Activated naive CD4-positive, alpha-beta T cell treated with anti-CD3 and anti-CD28 coated beads, Interleukin-2, amount 10 ng/mL, durations not matched to agents 5 hours and 36 hours (primary cell): ENCODE measurements around the gene XYLT2. TPM values are rescaled to one million over a fixed set of nuclear protein-coding genes. Genes with fewer than 3 reads are reported as not detected.

ENCODE experiments used
- total RNA-seq, 2 experiments: library from RNA; stranded (reverse); gene quantifications; one replicate each; pipeline ENCODE4 v1.2.3, GENCODE V29; 2021

The XYLT2 gene
- 10 to 100 TPM; 22.6 to 23.3 TPM for total RNA-seq

GRCh38 chr17:50345432-50346312 is at the start of gene XYLT2:
TSS of gene XYLT2 (plus strand) at chr17:50346126. CDS start at chr17:50346141, 15 bp downstream.

GRCh38 chr17:50372758-50373556 is 27.0 kb downstream of the XYLT2 start, which contains the start of the genes EME1 and MRPL27:
TSS of gene EME1 (plus strand) at chr17:50373229. CDS start at chr17:50375209, 1,980 bp downstream.
TSS of gene MRPL27 (minus strand) at chr17:50373184. CDS start at chr17:50373170, 14 bp downstream.

GRCh38 chr17:50397111-50397918 is 51.4 kb downstream of the XYLT2 start, which contains the start of gene LRRC59:
TSS of gene LRRC59 (minus strand) at chr17:50397523. CDS start at chr17:50397317, 206 bp downstream.

Other genes with a start within 250 kb of the XYLT2 start
- gene SAMD14, start 216.0 kb upstream of the XYLT2 start, total RNA-seq: under 1 TPM; 0.43 to 0.79 TPM
- gene PPP1R9B, start 195.4 kb upstream of the XYLT2 start, total RNA-seq: 100 to 1,000 TPM; 129 to 136 TPM
- gene SGCA, start 180.1 kb upstream of the XYLT2 start, total RNA-seq: not detected
- 1 to 10 TPM in 1 of 2 experiments, under 1 TPM in 1; 0.15 to 1.7 TPM for gene COL1A1, start 144.5 kb upstream of the XYLT2 start, total RNA-seq
- gene TMEM92, start 71.7 kb upstream of the XYLT2 start, total RNA-seq: not detected
- gene MRPL27, start 27.1 kb downstream of the XYLT2 start, total RNA-seq: 10 to 100 TPM; 53.6 to 54.6 TPM
- 10 to 100 TPM; 13.0 to 13.2 TPM for gene EME1, start 27.1 kb downstream of the XYLT2 start, total RNA-seq
- 10 to 100 TPM; 49.7 to 52.7 TPM for gene LRRC59, start 51.4 kb downstream of the XYLT2 start, total RNA-seq
- gene ACSF2, start 80.1 kb downstream of the XYLT2 start, total RNA-seq: 10 to 100 TPM; 23.1 to 24.0 TPM
- not detected for gene CHAD, start 122.8 kb downstream of the XYLT2 start, total RNA-seq
- gene RSAD1, start 132.7 kb downstream of the XYLT2 start, total RNA-seq: 10 to 100 TPM; 26.5 to 29.7 TPM
- gene MYCBPAP, start 162.3 kb downstream of the XYLT2 start, total RNA-seq: 10 to 100 TPM; 10.3 to 11.5 TPM
- not detected for gene EPN3, start 186.6 kb downstream of the XYLT2 start, total RNA-seq
- 10 to 100 TPM; 15.8 to 17.7 TPM for gene SPATA20, start 201.0 kb downstream of the XYLT2 start, total RNA-seq
- not detected for gene CACNA1G, start 214.6 kb downstream of the XYLT2 start, total RNA-seq